Fibroblast of skin of back (primary cell): ENCODE measurements around the gene RAB11A. TPM values are rescaled to one million over a fixed set of nuclear protein-coding genes. Genes with fewer than 3 reads are reported as not detected.
A peak's percentile ranks its signal among the peaks of the same experiment; 100 is the strongest.

Experiments
- DNase-seq: peaks from one replicate; pipeline ENCODE4 v3.0.0-alpha.2; 2013
- polyA plus RNA-seq, 2 experiments: library from polyadenylated mRNA; unstranded; fragments of 120-200 nt; gene quantifications; one replicate each; pipeline ENCODE4 v1.2.1, GENCODE V29; 2013; ENCODE audit not compliant: insufficient read length in 2 of 2

Gene RAB11A
- 152 TPM for polyA plus RNA-seq (2013, experiment 1 of 2; ENCODE audit: insufficient read length)
- 144 TPM for polyA plus RNA-seq (2013, experiment 2 of 2; ENCODE audit: insufficient read length)

GRCh38 chr15:65869126-65869953, at the start of gene RAB11A:
TSS of gene RAB11A (plus strand) at chr15:65869491. CDS start at chr15:65869586, 95 bp downstream.
- DNase-seq: peak; percentile 96

- peak; percentile 25 for DNase-seq
Measured at GRCh38 chr15:65819563-65819960, 49.7 kb upstream of the RAB11A start.

- no peak for DNase-seq
Measured at GRCh38 chr15:65821070-65821469, 48.2 kb upstream of the RAB11A start.

- no peak for DNase-seq
Measured at GRCh38 chr15:65822316-65822715, 47.0 kb upstream of the RAB11A start.

GRCh38 chr15:65824031-65824743, 45.1 kb upstream of the RAB11A start:
- DNase-seq: peak; percentile 59

- DNase-seq: no peak
Measured at GRCh38 chr15:65824941-65825544, 44.2 kb upstream of the RAB11A start.

GRCh38 chr15:65827065-65827464, 42.2 kb upstream of the RAB11A start:
- DNase-seq: no peak

- no peak for DNase-seq
Measured at GRCh38 chr15:65828585-65828984, 40.7 kb upstream of the RAB11A start.

GRCh38 chr15:65829130-65829764, 40.0 kb upstream of the RAB11A start:
- no peak for DNase-seq

- DNase-seq: peak; percentile 96
Measured at GRCh38 chr15:65832549-65833364, 36.5 kb upstream of the RAB11A start.

GRCh38 chr15:65833501-65834205, 35.6 kb upstream of the RAB11A start:
- no peak for DNase-seq

GRCh38 chr15:65834603-65835282, 34.5 kb upstream of the RAB11A start:
- no peak for DNase-seq

- no peak for DNase-seq
Measured at GRCh38 chr15:65835447-65835846, 33.8 kb upstream of the RAB11A start.

- DNase-seq: no peak
Measured at GRCh38 chr15:65836665-65837064, 32.6 kb upstream of the RAB11A start.

- DNase-seq: no peak
Measured at GRCh38 chr15:65837301-65838294, 31.7 kb upstream of the RAB11A start.

GRCh38 chr15:65839354-65839901, 29.9 kb upstream of the RAB11A start:
- no peak for DNase-seq

GRCh38 chr15:65839985-65840384, 29.3 kb upstream of the RAB11A start:
- DNase-seq: no peak

- DNase-seq: peak; percentile 39
Measured at GRCh38 chr15:65841121-65841930, 28.0 kb upstream of the RAB11A start.
